ENCODE data around the gene KCNQ1OT1.

GRCh38 chr11:2586793-2587131 is 113.0 kb downstream of the KCNQ1OT1 start:
- TF ChIP-seq CTCF (IDR thresholded peaks at IDR 0.05; ENCODE audit: low read length): no peak
- TF ChIP-seq EZH2 (IDR thresholded peaks at IDR 0.05; ENCODE audit: borderline replicate concordance, low read length): no peak

Measured in OCI-LY1 (cell line).